ENCODE data around the gene KIF26B.

The KIF26B gene

GRCh38 chr1:245512980-245513578 lies 358.3 kb downstream of the KIF26B start:
- no peaks in the 10 kb centered on the region for H3K4me1 Mint-ChIP-seq (ENCODE audit: low read depth)
- no peak overlapping the region for H3K27ac Mint-ChIP-seq
- peaks cover 2% of the 10 kb centered on the region for H3K36me3 Mint-ChIP-seq
- no peaks in the 10 kb centered on the region for H3K9me3 Mint-ChIP-seq (ENCODE audit: low read depth)
- H3K4me3 Mint-ChIP-seq = no peak overlapping the region
- peaks cover 7% of the 10 kb centered on the region for H3K27me3 Mint-ChIP-seq

- no peaks in the 10 kb centered on the region for H3K4me1 Mint-ChIP-seq (ENCODE audit: low read depth)
- no peaks in the 10 kb centered on the region for H3K36me3 Mint-ChIP-seq
- H3K27ac Mint-ChIP-seq = no peak overlapping the region
- H3K4me3 Mint-ChIP-seq = no peak overlapping the region
- H3K9me3 Mint-ChIP-seq (ENCODE audit: low read depth) = no peaks in the 10 kb centered on the region
- peaks cover 11% of the 10 kb centered on the region for H3K27me3 Mint-ChIP-seq
These were observed 361.5 kb downstream of the KIF26B start for GRCh38 chr1:245516284-245516759.

GRCh38 chr1:245520611-245521010 lies 365.8 kb downstream of the KIF26B start:
- H3K27ac Mint-ChIP-seq = no peak overlapping the region

GRCh38 chr1:245526141-245526540 lies 371.4 kb downstream of the KIF26B start:
- Mint-ChIP-seq H3K36me3 (no peaks in the 10 kb centered on the region), H3K4me1 (ENCODE audit: low read depth) (no peaks in the 10 kb centered on the region), H3K9me3 (ENCODE audit: low read depth) (no peaks in the 10 kb centered on the region)

More at GRCh38 chr1:245520611-245521010, 365.8 kb downstream of the KIF26B start:
- Mint-ChIP-seq H3K27me3 (peaks cover 6% of the 10 kb centered on the region), H3K4me1 (ENCODE audit: low read depth) (no peaks in the 10 kb centered on the region), H3K9me3 (ENCODE audit: low read depth) (no peaks in the 10 kb centered on the region), H3K36me3 (no peaks in the 10 kb centered on the region), H3K4me3 (no peak overlapping the region)

GRCh38 chr1:245528258-245528635 lies 373.5 kb downstream of the KIF26B start:
- Mint-ChIP-seq H3K36me3 (no peaks in the 10 kb centered on the region), H3K9me3 (ENCODE audit: low read depth) (no peaks in the 10 kb centered on the region), H3K27ac (no peak overlapping the region), H3K27me3 (peaks cover 5% of the 10 kb centered on the region), H3K4me1 (ENCODE audit: low read depth) (no peaks in the 10 kb centered on the region), H3K4me3 (no peak overlapping the region)

More at GRCh38 chr1:245526141-245526540, 371.4 kb downstream of the KIF26B start:
- Mint-ChIP-seq H3K27ac (no peak overlapping the region), H3K27me3 (peaks cover 5% of the 10 kb centered on the region), H3K4me3 (no peak overlapping the region)

GRCh38 chr1:245530937-245531336 lies 376.2 kb downstream of the KIF26B start:
- no peak overlapping the region for H3K27ac Mint-ChIP-seq
- H3K27me3 Mint-ChIP-seq = peaks cover 8% of the 10 kb centered on the region
- no peaks in the 10 kb centered on the region for H3K9me3 Mint-ChIP-seq (ENCODE audit: low read depth)
- no peaks in the 10 kb centered on the region for H3K4me1 Mint-ChIP-seq (ENCODE audit: low read depth)
- H3K36me3 Mint-ChIP-seq = no peaks in the 10 kb centered on the region
- no peak overlapping the region for H3K4me3 Mint-ChIP-seq

GRCh38 chr1:245537992-245538391 lies 383.2 kb downstream of the KIF26B start:
- H3K4me3 Mint-ChIP-seq = no peak overlapping the region
- no peak overlapping the region for H3K27ac Mint-ChIP-seq
- H3K27me3 Mint-ChIP-seq = peaks cover 3% of the 10 kb centered on the region
- no peaks in the 10 kb centered on the region for H3K9me3 Mint-ChIP-seq (ENCODE audit: low read depth)
- no peaks in the 10 kb centered on the region for H3K36me3 Mint-ChIP-seq
- H3K4me1 Mint-ChIP-seq (ENCODE audit: low read depth) = no peaks in the 10 kb centered on the region

GRCh38 chr1:245538671-245539070 lies 383.9 kb downstream of the KIF26B start:
- H3K27me3 Mint-ChIP-seq = peaks cover 2% of the 10 kb centered on the region
- H3K9me3 Mint-ChIP-seq (ENCODE audit: low read depth) = no peaks in the 10 kb centered on the region
- no peaks in the 10 kb centered on the region for H3K4me1 Mint-ChIP-seq (ENCODE audit: low read depth)
- no peak overlapping the region for H3K27ac Mint-ChIP-seq
- no peak overlapping the region for H3K4me3 Mint-ChIP-seq
- no peaks in the 10 kb centered on the region for H3K36me3 Mint-ChIP-seq

GRCh38 chr1:245541369-245541768 lies 386.6 kb downstream of the KIF26B start:
- no peaks in the 10 kb centered on the region for H3K4me1 Mint-ChIP-seq (ENCODE audit: low read depth)

GRCh38 chr1:245542365-245542764 lies 387.6 kb downstream of the KIF26B start:
- Mint-ChIP-seq H3K27ac (no peak overlapping the region), H3K4me3 (no peak overlapping the region), H3K27me3 (no peaks in the 10 kb centered on the region), H3K36me3 (no peaks in the 10 kb centered on the region), H3K9me3 (ENCODE audit: low read depth) (no peaks in the 10 kb centered on the region), H3K4me1 (ENCODE audit: low read depth) (no peaks in the 10 kb centered on the region)

More at GRCh38 chr1:245541369-245541768, 386.6 kb downstream of the KIF26B start:
- no peak overlapping the region for H3K4me3 Mint-ChIP-seq
- no peaks in the 10 kb centered on the region for H3K9me3 Mint-ChIP-seq (ENCODE audit: low read depth)
- H3K27me3 Mint-ChIP-seq = no peaks in the 10 kb centered on the region
- H3K36me3 Mint-ChIP-seq = no peaks in the 10 kb centered on the region
- no peak overlapping the region for H3K27ac Mint-ChIP-seq

- Mint-ChIP-seq H3K9me3 (ENCODE audit: low read depth) (no peaks in the 10 kb centered on the region), H3K4me1 (ENCODE audit: low read depth) (no peaks in the 10 kb centered on the region), H3K27me3 (peaks cover 1% of the 10 kb centered on the region), H3K4me3 (no peak overlapping the region), H3K36me3 (no peaks in the 10 kb centered on the region), H3K27ac (no peak overlapping the region)
These were observed 389.5 kb downstream of the KIF26B start for GRCh38 chr1:245544236-245544635.

GRCh38 chr1:245546875-245547274 lies 392.1 kb downstream of the KIF26B start:
- Mint-ChIP-seq H3K36me3 (no peaks in the 10 kb centered on the region), H3K4me3 (no peak overlapping the region), H3K4me1 (ENCODE audit: low read depth) (no peaks in the 10 kb centered on the region), H3K27me3 (peaks cover 3% of the 10 kb centered on the region), H3K9me3 (ENCODE audit: low read depth) (no peaks in the 10 kb centered on the region), H3K27ac (no peak overlapping the region)

- H3K36me3 Mint-ChIP-seq = no peaks in the 10 kb centered on the region
- peaks cover 5% of the 10 kb centered on the region for H3K27me3 Mint-ChIP-seq
- H3K4me1 Mint-ChIP-seq (ENCODE audit: low read depth) = no peaks in the 10 kb centered on the region
- H3K9me3 Mint-ChIP-seq (ENCODE audit: low read depth) = no peaks in the 10 kb centered on the region
- H3K27ac Mint-ChIP-seq = no peak overlapping the region
- H3K4me3 Mint-ChIP-seq = no peak overlapping the region
These were observed 395.4 kb downstream of the KIF26B start for GRCh38 chr1:245549996-245550719.

GRCh38 chr1:245550720-245551043 lies 395.9 kb downstream of the KIF26B start:
- H3K36me3 Mint-ChIP-seq = no peaks in the 10 kb centered on the region
- H3K27me3 Mint-ChIP-seq = peaks cover 5% of the 10 kb centered on the region
- no peaks in the 10 kb centered on the region for H3K4me1 Mint-ChIP-seq (ENCODE audit: low read depth)
- H3K9me3 Mint-ChIP-seq (ENCODE audit: low read depth) = no peaks in the 10 kb centered on the region
- no peak overlapping the region for H3K27ac Mint-ChIP-seq
- H3K4me3 Mint-ChIP-seq = no peak overlapping the region

- Mint-ChIP-seq H3K27ac (no peak overlapping the region), H3K4me1 (ENCODE audit: low read depth) (no peaks in the 10 kb centered on the region), H3K36me3 (no peaks in the 10 kb centered on the region), H3K27me3 (peaks cover 5% of the 10 kb centered on the region), H3K9me3 (ENCODE audit: low read depth) (no peaks in the 10 kb centered on the region), H3K4me3 (no peak overlapping the region)
These were observed 396.8 kb downstream of the KIF26B start for GRCh38 chr1:245551536-245551935.

GRCh38 chr1:245552331-245552730 lies 397.5 kb downstream of the KIF26B start:
- Mint-ChIP-seq H3K9me3 (ENCODE audit: low read depth) (no peaks in the 10 kb centered on the region), H3K27me3 (peaks cover 5% of the 10 kb centered on the region), H3K4me3 (no peak overlapping the region), H3K36me3 (no peaks in the 10 kb centered on the region), H3K27ac (no peak overlapping the region), H3K4me1 (ENCODE audit: low read depth) (no peaks in the 10 kb centered on the region)
